GM18511 (cell line): ENCODE measurements around the gene SLC35G3.
"Not testable (repeated sequence)": the region's sequence is repeated elsewhere in the genome, so short reads cannot be mapped to it uniquely, and the experiment has no call there.

ENCODE experiments used
- ATAC-seq: cut with Tn5 transposase; IDR thresholded peaks from one replicate; pipeline ENCODE4 v1.9.1; 2021; ENCODE audit warnings: mild to moderate bottlenecking, moderate library complexity; ENCODE audit not compliant: unreplicated experiment

Gene SLC35G3

DNA sequence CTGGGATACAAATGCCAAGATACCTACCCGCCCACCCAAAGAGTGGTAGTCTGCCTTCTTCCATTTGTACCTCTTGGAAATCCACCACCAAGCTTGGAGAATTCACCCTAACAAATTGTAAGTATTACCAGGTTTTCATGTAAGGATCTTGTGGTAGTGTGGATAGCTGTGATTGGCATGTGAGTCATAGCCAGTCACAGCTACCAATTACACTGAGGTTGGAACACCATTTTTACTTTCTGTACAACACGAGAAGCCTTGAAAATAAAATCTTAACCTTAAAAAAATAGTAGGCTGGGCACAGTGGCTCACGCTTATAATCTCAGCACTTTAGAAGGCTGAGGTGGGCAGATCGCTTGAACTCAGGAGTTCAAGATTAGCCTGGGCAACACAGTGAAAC lies 18.5 kb upstream of the SLC35G3 start:
- ATAC-seq: no peak

DNA sequence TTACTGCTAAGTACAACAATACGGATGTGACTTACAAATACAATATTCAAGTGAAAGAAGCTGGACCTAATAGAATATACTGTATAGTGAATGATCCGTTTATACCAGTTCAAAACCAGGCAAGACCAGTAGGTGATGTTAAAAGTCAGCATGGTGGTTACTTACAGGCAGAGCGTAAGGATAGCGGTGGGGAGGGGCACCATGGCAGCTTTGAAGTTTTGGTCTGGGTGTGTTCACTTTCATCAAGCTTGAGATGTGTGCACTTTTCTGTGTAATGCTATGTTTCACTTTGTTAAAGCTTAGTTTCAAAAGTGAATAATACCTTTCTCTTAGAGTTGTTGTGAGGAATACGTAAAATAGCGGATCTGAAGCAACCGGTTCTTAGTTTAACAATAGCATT lies 16.5 kb upstream of the SLC35G3 start:
- no peak for ATAC-seq

DNA sequence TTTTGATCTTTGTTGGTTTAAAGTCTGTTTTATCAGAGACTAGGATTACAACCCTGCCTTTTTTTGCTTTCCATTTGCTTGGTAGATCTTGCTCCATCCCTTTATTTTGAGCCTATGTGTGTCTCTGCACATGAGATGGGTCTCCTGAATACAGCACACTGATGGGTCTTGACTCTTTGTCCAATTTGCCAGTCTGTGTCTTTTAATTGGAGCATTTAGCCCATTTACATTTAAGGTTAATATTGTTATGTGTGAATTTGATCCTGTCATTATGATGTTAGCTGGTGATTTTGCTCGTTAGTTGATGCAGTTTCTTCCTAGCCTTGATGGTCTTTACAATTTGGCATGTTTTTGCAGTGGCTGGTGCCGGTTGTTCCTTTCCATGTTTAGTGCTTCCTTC lies 8.4 kb upstream of the SLC35G3 start:
- not testable (repeated sequence) for ATAC-seq

DNA sequence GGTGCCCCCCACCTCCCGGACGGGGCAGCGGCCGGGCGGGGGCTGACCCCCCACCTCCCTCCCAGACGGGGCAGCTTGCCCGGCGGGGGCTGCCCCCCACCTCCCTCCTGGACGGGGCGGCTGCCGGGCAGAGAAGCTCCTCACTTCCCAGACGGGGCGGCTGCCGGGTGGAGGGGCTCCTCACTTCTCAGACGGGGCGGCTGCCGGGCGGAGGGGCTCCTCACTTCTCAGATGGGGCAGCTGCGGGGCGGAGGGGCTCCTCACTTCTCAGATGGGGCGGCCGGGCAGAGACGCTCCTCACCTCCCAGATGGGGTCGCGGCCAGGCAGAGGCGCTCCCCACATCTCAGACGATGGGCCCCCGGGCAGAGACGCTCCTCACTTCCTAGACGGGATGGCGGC lies 869 bp upstream of the SLC35G3 start:
- not testable (repeated sequence) for ATAC-seq

DNA sequence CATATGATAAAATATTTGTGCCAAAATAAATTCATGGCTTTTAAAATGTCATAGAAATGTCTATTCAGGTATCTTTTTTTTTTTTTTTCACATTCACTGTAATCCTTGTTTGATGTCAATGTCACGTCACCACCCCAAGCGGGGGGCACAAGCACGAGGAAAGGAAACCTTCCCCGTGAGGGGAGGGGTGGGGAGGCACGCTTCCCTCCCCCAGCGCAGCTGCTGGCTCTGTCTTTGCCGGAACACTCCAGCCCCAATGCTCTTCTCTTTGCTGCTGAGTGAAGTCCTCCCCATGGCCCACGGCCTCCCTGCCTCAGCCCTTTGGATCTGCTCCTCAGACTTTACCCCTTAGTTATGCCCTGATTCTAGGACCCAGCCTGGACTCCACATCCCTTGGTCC lies 1.5 kb downstream of the SLC35G3 start:
- ATAC-seq: no peak

DNA sequence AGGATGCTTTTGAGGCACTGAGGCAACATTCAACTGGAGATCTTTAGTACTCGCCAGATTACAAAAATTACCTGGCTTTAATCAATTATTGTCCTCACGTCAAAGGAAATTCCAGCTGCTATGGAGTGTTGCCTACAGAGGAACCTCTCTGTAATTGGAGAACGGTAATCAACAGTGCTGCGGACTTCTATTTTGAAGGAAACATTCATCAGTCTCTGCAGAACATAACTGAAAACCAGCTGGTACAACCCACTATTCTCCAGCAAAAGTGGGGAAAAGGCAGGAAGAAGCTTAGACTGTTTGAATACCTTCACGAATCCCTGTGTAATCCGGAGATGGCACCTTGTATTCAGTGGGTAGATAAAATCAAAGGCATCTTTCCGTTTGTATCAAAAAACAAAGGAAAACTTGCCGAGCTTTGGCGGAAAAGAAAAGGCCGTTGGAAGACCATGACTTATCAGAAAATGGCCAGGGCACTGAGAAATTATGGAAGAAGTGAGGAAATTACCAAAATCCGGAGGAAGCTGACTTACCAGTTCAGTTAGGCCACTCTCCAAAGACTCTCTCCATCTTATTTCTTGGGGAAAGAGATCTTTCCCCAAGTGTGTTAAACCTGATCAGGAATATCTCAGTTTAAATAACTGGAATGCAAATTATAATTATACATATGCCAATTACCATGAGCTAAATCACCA lies 3.0 kb downstream of the SLC35G3 start:
- no peak for ATAC-seq

DNA sequence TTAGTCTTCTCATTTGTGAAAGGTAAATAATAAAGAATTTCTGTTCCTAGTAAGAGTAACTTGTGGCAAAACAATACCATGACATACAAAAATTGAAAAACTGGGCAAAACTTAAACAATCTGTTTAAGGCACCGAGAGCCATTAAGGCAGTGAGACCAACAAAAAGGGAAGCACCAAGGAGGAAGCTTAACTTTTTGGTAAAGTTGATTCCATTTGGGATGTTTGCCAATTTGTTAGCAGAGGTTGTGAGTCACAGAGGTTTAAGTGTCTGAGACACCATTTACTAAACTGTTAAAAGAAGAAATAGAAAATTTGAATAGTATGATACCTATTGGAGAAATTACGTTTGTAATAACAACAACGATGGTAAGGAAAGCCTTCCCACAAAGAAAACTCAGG lies 4.9 kb downstream of the SLC35G3 start:
- no peak for ATAC-seq

DNA sequence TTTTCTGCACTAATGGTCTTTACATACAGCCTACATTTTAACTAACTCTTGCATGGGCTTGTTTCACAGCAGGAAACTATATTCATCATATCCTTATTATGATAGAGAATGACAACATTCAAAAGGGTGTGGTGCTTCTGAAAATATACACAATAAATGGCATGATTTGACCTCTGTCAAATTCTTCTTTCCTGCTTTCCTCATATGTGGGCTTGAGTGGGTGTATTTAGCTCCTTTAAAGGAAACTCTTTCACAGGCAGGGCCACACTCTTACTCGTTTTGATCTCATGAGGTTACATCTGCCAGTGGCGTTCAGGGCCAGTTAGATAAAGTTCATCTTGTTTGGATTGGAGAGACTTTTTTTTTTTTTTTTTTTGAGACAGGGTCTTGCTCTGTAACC lies 6.1 kb downstream of the SLC35G3 start:
- ATAC-seq: no peak

DNA sequence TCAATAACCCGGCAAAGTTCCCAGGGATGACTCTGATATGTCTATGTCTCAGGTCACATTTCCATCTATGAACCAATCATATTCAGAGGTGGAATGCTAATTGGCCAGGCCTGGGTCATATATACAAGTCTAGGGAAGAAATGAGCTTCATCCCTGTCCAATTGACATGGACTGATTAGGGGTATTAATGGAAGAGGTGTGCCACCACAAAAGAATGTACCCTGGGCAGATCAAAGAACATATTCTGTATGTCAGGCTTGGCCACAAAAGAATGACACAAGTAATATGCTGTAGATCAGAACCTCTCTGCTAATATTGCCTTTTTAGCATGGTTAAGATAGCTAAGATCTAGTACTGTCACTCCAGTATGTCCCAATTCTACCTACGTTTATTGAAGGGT lies 6.7 kb downstream of the SLC35G3 start:
- ATAC-seq: no peak

DNA sequence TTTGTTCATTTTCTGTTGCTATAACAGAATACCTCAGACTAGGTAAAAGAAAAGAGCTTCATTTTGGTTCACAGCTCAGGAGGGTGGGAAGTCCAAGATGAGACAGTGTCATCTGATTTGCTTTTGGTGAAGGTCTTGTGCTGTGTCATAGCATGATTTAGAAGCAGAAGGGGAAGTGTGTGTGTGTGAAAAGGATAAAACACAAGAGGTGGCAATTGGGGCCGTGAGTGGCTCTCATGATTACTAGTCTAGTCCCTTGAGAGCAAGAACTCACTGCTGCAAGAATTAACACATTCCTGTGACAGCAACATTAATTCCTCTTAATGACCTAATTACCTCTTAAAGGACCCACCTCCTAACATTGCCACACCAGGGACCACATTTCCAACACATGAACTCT lies 8.3 kb downstream of the SLC35G3 start:
- no peak for ATAC-seq

DNA sequence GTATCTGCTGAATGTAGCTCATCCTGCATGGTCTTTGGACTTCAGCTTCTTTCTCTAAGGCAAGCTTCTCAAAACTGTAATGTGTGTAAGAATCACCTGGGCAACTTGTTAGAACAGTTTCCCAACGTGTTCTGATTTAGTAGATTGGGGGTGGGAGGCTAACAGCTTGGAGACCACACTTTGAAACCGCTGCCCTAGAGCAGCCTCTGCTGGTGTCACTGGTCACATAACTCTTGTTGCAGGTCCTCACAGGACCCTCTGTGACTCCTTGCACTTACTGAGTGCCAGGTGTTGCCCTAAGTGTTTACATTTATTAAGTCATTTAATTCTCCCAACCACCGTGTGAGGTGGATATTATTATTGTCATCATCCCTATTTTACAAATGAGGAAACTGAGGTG lies 9.9 kb downstream of the SLC35G3 start:
- ATAC-seq: no peak

DNA sequence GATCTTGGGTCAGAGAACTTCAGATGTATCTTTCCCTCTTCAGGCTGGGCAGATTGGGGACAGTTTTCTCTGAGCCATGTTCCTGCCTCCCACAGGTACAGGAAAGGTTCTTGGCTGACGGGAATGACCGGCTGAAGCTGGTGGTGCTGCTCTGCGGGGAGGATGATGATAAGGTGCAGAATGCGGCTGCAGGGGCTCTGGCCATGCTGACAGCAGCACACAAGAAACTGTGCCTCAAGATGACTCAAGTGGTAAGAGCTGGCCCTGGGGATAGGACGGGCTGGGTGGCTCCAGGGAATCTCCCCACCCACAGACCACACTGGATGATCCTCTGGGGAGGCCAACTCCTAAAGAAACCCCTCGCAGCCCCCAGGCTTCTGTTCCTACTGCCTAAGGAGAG lies 10.9 kb downstream of the SLC35G3 start:
- no peak for ATAC-seq

DNA sequence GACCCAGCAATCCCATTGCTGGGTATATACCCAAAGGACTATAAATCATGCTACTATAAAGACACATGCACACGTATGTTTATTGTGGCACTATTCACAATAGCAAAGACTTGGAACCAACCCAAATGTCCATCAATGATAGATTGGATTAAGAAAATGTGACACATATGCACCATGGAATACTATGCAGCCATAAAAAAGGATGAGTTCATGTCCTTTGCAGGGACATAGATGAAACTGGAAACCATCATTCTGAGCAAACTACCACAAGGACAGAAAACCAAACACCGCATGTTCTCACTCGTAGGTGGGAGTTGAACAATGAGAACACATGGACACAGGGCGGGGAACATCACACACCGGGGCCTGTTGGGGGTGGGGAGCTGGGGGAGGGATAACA lies 14.8 kb downstream of the SLC35G3 start:
- not testable (repeated sequence) for ATAC-seq

DNA sequence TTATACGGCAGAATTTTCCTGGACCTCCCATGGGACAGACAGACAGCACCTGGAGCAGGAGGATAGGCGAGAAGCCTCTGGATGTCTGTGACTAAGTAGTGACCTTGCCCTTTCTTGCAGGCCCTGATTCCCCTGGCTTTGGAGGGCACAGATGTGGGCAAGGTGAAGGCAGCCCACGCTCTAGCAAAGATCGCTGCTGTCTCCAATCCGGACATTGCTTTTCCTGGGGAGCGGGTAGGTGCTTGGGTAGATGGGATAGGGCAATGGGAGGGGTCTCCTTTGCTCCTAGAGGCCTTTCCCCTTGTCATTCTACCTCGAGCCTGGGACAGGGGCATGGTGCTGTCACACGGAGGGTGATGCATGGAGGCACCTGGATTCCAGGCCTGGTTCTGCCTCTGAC lies 17.3 kb downstream of the SLC35G3 start:
- no peak for ATAC-seq

DNA sequence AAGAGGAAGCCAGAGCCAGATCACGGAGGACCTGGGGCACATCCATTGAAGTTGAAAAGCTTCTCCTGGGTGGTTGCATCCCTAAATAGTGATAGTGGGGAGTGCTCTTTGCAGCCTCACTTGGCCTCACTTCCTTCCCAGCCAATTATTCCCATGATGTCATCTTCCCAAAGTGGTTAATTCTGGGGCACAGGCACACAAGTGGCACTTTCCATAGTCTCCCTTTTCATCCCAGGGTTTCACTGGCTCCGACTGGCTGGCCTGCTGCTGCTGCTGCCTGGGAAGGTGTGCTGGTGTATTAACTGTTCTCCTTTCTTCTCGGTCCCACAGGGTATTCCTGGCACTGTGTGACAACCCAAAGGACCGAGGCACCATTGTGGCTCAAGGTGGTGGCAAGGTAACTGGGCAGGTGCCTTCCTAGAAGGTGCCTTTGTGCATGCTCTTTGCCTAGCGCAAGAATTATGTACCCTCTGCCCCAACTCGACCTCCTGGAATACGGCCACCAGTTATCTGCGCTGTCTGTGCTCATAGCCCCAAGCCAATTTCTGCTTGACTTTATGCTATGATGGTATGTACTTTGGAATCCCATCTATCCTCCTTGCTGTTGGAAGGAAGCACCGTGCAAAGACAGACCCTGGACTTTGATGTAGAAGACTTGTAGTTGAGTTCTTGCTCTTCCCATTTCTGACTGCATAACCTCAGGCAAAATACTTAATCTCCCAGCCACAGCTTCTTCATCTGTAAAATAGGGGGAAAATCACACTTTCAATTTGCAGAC lies 18.4 kb downstream of the SLC35G3 start:
- no peak for ATAC-seq

DNA sequence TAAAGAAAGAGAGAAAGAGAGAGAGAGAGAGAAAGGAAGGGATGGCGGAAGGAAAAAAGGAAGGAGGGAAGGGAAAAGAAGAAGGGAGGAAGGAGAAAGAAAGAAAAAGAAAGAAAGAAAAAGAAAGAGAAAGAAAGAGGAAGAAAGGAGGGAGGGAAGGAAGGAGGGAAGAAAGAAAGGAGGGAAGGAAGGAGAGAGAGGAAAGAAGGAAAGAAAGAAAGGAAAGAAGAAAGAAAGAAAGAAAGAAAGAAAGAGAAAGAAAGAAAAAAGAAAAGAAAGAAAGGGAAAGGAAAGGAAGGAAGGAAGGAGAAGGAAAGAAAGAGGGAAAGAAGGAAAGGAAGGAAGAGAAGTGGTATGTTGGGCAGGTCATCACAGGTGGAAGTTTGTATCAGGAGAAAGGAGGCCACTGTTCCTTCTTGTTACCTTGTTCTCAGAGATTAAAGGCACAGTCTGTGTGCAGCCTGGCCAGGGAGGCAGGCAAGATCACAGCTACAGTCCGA lies 19.3 kb downstream of the SLC35G3 start:
- no peak for ATAC-seq

DNA sequence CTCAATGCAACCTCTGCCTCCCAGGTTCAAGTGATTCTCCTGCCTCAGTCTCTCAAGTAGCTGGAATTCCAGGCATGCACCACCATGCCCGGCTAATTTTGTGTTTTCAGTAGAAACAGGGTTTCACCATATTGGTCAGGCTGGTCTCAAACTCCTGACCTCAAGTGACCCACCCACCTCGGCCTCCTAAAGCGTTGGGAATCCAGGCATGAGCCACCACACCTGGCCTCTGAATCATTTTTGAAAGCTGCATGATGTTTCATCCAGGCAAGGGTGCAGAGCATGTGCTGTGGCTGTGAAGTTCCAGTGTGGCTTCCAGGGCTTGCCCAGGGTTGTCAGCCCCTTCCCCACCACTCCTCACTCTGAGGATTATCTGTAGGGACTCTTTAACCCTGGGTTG lies 21.9 kb downstream of the SLC35G3 start:
- not testable (repeated sequence) for ATAC-seq

DNA sequence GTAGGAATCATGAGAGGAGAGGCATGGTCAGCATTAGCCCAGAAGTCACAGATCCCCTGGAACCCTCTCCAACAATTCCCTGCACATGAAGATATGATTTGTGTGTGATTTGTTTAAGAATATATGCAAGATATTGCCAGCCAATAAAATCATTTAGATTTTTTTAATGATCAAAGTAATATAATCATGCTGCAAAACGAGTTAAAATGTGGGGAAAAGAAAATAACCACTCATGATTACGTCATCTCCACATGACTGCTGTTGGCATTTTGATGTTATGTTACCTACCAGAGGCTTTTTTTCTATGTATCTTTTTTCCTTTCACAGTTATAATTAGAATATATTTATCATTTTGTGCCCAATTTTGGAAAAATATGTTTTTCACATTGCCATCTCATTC lies 22.4 kb downstream of the SLC35G3 start:
- ATAC-seq: no peak

DNA sequence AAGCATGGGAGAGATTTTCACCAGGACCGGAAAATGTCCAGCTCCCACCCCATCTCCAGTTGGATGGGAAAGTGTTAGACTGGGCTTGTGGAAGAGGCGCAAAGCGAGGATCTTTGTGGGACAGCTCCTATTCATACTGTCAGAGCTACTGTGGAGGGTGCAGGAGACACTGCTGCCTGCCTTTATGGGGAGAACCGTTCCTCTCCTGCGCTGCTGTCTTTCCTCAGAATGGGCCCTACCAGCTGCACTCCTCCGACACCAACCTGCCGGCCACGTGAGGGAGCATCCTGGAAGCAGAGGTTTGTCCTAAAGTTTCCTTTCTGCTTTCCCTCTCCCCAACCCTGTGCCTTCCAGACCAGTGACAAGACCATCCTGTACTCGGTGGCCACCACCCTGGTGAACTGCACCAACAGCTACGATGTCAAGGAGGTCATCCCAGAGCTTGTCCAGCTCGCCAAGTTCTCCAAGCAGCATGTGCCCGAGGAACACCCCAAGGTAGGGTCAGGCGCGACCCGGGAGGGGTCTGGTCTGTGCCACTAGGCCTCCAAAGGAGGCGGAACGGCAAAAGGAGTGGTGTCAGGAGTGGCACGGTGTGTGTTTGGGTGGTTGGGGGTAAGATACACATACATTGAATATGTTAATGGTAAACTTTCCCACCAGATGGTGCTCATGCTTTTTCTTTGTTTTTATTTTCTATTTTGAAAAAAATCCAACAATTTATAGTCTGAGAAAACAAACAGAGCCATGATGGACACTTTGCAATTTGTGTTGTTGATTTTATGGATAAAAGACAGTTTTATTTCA lies 23.0 kb downstream of the SLC35G3 start:
- no peak for ATAC-seq

DNA sequence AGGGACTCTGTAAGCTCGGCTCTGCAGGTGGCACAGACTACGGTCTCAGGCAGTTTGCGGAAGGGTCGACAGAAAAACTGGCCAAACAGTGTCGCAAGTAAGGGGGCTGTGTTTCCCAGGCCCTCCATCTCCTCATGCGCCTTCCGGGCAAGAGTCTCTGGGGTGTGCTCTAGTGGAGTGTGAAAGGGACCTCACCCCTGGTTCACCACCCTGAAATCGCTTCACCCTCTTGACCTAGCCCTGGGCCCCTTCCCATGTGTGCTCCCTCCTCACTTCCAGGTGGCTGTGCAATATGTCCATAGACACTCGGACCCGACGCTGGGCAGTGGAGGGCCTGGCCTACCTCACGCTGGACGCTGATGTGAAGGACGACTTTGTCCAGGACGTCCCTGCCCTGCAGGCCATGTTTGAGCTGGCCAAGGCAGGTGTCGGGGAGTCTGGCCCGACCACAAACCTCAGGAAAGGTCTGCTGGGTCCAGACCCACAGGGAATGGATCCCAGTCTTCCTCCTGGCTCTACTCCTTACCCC lies 24.3 kb downstream of the SLC35G3 start:
- no peak for ATAC-seq

DNA sequence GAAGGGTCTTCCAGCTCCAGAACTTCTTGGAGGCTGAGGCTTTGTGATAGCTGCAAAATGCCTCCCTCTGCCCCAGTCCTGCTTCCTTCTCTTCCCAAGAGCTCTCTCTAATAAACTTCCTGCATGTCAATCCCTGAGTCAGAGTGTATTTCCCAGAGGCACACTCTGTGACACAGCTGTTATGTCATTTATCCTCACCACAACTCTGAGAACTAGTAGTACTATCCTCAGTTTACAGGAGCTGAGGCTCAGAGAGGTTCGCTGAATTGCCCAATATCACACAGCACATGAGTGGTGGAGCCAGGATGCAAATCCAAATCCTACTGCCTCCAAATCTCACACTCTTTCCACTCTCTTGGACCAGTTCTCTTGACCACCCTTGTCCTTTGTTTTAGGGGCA lies 26.5 kb downstream of the SLC35G3 start:
- ATAC-seq: no peak
